HG02678 (cell line): Measurements from ENCODE around the gene MEPE.
"Not testable (repeated sequence)": the region's sequence is repeated elsewhere in the genome, so short reads cannot be mapped to it uniquely, and the experiment has no call there.

ENCODE experiments used
- ATAC-seq: cut with Tn5 transposase; IDR thresholded peaks from one replicate; pipeline ENCODE4 v1.9.1; 2021; ENCODE audit warnings: mild to moderate bottlenecking, moderate library complexity; ENCODE audit not compliant: unreplicated experiment

Gene MEPE

GRCh38 chr4:87882321-87882720 lies 49.6 kb downstream of the MEPE start:
- ATAC-seq, result no peak

GRCh38 chr4:87882861-87883260 lies 50.1 kb downstream of the MEPE start:
- ATAC-seq, result no peak

- ATAC-seq, result no peak
These were observed 52.3 kb downstream of the MEPE start for GRCh38 chr4:87884976-87885549.

GRCh38 chr4:87886083-87886482 lies 53.3 kb downstream of the MEPE start:
- no peak for ATAC-seq

- ATAC-seq, result not testable (repeated sequence)
These were observed 58.0 kb downstream of the MEPE start for GRCh38 chr4:87890753-87891152.

- ATAC-seq, result no peak
These were observed 63.3 kb downstream of the MEPE start for GRCh38 chr4:87895964-87896621.
